GM11168 (cell line): Measurements from ENCODE around the gene PCED1A.

Experiments used
- in situ Hi-C: fragments of 300-500 bp; cut with MboI; formaldehyde crosslinking; loops from one replicate; pipeline ENCODE4 v1.12.0; 2022; ENCODE audit warnings: low sequenced_read_pairs; ENCODE audit not compliant: unreplicated experiment

Gene PCED1A

GRCh38 chr20:2866236-2866635, 25.8 kb upstream of the PCED1A start:
- in situ Hi-C loops, result no loop called here

- in situ Hi-C loops, result no loop called here
These were observed 25.2 kb upstream of the PCED1A start for GRCh38 chr20:2865630-2866029.

- in situ Hi-C loops, result no loop called here
These were observed 24.6 kb upstream of the PCED1A start for GRCh38 chr20:2865101-2865500.

- in situ Hi-C loops, result no loop called here
These were observed 24.2 kb upstream of the PCED1A start for GRCh38 chr20:2864626-2865025.

- in situ Hi-C loops, result no loop called here
These were observed 19.1 kb upstream of the PCED1A start for GRCh38 chr20:2859330-2860121.

- in situ Hi-C loops, result no loop called here
These were observed 18.1 kb upstream of the PCED1A start for GRCh38 chr20:2858591-2858990.

GRCh38 chr20:2851086-2851485, 10.6 kb upstream of the PCED1A start:
- in situ Hi-C loops, result no loop called here

- in situ Hi-C loops, result no loop called here
These were observed 9.1 kb upstream of the PCED1A start for GRCh38 chr20:2849529-2849928.

- in situ Hi-C loops, result no loop called here
These were observed 7.3 kb upstream of the PCED1A start for GRCh38 chr20:2847802-2848201.

GRCh38 chr20:2846698-2847097, 6.2 kb upstream of the PCED1A start:
- in situ Hi-C loops, result no loop called here

GRCh38 chr20:2845607-2846006, 5.2 kb upstream of the PCED1A start:
- in situ Hi-C loops, result no loop called here

- in situ Hi-C loops, result no loop called here
These were observed 594 bp upstream of the PCED1A start for GRCh38 chr20:2840967-2841531.

GRCh38 chr20:2839732-2840137, 720 bp downstream of the PCED1A start:
- in situ Hi-C loops, result no loop called here

- in situ Hi-C loops, result no loop called here
These were observed 1.4 kb downstream of the PCED1A start for GRCh38 chr20:2838847-2839671.

- in situ Hi-C loops, result no loop called here
These were observed 2.2 kb downstream of the PCED1A start for GRCh38 chr20:2838170-2838797.

GRCh38 chr20:2837221-2837960, 3.1 kb downstream of the PCED1A start:
- in situ Hi-C loops, result no loop called here

GRCh38 chr20:2836035-2836434, 4.4 kb downstream of the PCED1A start:
- in situ Hi-C loops, result no loop called here

- in situ Hi-C loops, result no loop called here
These were observed 5.1 kb downstream of the PCED1A start for GRCh38 chr20:2835331-2835796.

GRCh38 chr20:2834401-2835110, 5.9 kb downstream of the PCED1A start:
- in situ Hi-C loops, result no loop called here
